Measurements from ENCODE around the gene SHB. TPM values are rescaled to one million over a fixed set of nuclear protein-coding genes. Genes with fewer than 3 reads are reported as not detected.
"Not testable (repeated sequence)": the region's sequence is repeated elsewhere in the genome, so short reads cannot be mapped to it uniquely, and the experiment has no call there.

SHB gene
- total RNA-seq, 1 donor from 2014 or later, result 25.3 TPM

DNA sequence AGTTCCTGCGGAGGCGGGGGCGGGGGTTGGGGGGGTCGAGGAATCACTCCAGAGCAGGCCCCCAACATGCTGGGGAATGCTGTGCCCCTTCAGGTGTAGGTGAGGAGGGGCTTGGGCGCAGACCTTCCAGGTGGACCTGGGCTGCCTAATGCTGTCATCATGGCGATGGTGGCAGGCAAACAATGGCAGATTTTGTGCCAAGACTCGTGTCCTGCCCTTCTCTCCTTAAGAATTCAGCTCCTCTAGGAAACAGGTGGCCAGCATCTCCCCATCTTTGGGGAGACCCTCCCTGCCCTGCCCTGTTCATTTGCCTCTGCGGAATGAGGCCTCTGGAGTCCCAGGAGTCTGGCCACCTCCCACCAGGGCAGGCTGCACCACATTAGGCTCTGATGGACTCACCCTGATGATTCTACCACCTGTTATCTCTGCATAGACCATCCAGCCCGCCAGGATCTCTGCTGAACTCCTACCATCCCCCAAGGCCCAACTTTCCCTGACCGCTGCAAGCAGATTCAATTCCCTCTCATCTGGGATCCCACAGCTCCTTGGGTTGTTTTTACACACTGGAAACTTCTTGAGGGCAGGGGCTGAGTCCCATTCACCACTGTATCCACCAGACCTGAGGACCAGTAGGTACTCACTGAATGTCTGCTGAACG is 154.2 kb downstream of the SHB start:
- Histone ChIP-seq H3K9me3 (no peaks in the 10 kb centered on the region), H3K27me3 (ENCODE audit: low read depth) (no peaks in the 10 kb centered on the region), H3K36me3 (peaks cover 18% of the 10 kb centered on the region), H3K4me3 (no peak overlapping the region), H3K27ac (no peak overlapping the region), H3K4me1 (peaks cover 37% of the 10 kb centered on the region)
- DNase-seq, result no peak
- ATAC-seq, result no peak
- intact Hi-C loops (cut with DNase I), result loop anchor here (10.0 kb wide), 1 partner anchor 250 kb away; no protein-coding TSS in a partner anchor
- TF ChIP-seq, protein P1, sequence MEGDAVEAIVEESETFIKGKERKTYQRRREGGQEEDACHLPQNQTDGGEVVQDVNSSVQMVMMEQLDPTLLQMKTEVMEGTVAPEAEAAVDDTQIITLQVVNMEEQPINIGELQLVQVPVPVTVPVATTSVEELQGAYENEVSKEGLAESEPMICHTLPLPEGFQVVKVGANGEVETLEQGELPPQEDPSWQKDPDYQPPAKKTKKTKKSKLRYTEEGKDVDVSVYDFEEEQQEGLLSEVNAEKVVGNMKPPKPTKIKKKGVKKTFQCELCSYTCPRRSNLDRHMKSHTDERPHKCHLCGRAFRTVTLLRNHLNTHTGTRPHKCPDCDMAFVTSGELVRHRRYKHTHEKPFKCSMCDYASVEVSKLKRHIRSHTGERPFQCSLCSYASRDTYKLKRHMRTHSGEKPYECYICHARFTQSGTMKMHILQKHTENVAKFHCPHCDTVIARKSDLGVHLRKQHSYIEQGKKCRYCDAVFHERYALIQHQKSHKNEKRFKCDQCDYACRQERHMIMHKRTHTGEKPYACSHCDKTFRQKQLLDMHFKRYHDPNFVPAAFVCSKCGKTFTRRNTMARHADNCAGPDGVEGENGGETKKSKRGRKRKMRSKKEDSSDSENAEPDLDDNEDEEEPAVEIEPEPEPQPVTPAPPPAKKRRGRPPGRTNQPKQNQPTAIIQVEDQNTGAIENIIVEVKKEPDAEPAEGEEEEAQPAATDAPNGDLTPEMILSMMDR (IDR thresholded peaks at IDR 0.05), result no peak

DNA sequence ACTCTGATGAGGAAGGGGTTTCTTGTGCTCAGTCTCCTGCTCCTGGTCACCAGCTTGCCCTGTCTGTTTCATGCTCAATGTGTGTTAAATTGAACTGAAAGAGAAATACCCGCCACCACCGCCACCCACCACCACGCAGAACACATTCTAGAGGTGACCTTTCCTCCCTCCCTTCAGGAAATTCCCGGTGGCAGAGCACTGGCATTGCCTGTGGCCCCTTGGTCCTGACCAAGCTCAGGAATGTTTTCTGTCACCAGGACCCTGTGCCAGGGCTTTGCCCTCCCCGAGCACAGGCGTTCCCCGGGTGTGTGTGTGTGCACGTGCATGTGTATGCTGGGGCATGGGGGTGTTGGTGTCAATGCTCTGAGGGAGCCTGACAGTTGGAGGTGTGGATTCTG is 154.9 kb downstream of the SHB start:
- Histone ChIP-seq H3K9me3 (no peaks in the 10 kb centered on the region), H3K27me3 (ENCODE audit: low read depth) (no peaks in the 10 kb centered on the region), H3K4me1 (peaks cover 43% of the 10 kb centered on the region), H3K36me3 (peaks cover 11% of the 10 kb centered on the region), H3K27ac (no peak overlapping the region), H3K4me3 (no peak overlapping the region)
- TF ChIP-seq, protein P1 (IDR thresholded peaks at IDR 0.05), result no peak
- ATAC-seq, result no peak
- intact Hi-C loops (cut with DNase I), result loop anchor here (10.0 kb wide), 1 partner anchor 251 kb away; no protein-coding TSS in a partner anchor
- DNase-seq, result no peak

DNA sequence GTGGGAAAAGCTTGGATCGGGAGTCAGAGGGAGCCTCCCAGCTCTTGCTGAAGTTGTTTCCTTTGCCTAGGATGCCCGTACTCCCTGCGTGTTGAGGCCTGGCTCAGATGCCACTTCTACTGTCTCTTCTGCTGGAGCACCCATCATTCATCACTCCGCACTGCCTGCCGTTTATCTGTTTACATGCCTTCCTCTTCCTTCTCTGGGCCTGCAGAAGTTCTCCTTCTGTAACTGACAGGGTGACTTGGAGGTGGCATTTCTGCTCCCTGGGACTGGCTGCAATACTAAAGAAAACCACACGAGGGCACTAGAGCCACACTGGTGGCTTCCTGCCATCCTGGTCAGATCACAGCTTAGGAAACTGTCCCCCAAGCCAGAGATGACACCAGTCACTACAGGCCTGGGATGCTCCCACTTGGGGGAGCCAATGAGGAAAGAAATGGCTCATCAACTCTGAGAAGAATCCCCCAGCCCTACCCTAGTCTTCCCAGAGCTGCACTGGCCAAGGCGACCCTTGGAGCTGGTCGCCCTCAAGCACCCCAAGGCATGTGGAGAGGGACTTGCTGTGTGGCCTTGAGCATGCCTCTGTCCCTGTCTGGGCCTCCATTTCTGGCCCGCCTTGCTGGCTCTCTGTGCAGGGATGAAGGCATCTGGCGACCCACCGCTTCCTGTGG is 155.4 kb downstream of the SHB start:
- no peak overlapping the region for H3K27ac ChIP-seq
- DNase-seq (peak; percentile 76), ATAC-seq (peak; percentile 77 to 86)
- no peaks in the 10 kb centered on the region for H3K9me3 ChIP-seq
- no peak overlapping the region for H3K4me3 ChIP-seq
- no peaks in the 10 kb centered on the region for H3K27me3 ChIP-seq (ENCODE audit: low read depth)
- intact Hi-C loops (cut with DNase I), result loop anchor here (10.0 kb wide), 1 partner anchor 251 kb away; no protein-coding TSS in a partner anchor
- TF ChIP-seq, protein P1 (IDR thresholded peaks at IDR 0.05), result peak; percentile 98
- H3K4me1 ChIP-seq, result peaks cover 44% of the 10 kb centered on the region
- peaks cover 6% of the 10 kb centered on the region for H3K36me3 ChIP-seq

DNA sequence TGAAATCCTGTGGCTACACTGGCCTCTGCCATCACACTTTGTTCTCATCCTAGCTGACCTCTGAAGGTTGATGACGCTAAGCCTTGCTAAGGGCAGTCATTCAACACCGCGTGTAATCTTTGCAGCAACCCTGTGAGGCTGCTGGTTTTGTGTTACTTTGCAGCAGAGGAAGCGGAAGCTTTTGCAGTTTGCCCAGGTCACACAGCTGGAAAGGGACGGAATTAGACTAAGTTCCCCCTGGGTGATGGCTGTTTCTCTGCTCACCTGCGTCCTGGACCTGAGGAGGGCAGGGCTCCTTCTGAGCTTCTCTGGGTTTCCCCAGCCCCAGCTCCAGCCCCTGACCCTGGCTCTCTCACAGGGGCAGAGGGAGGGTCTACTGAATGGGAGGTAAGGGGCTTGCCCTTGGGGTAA is 157.8 kb downstream of the SHB start:
- intact Hi-C loops (cut with DNase I), result loop anchor here (10.0 kb wide), 1 partner anchor 254 kb away; no protein-coding TSS in a partner anchor
- TF ChIP-seq, protein P1 (IDR thresholded peaks at IDR 0.05), result no peak
- DNase-seq, result no peak
- H3K36me3 ChIP-seq, result no peaks in the 10 kb centered on the region
- ATAC-seq, result no peak
- no peak overlapping the region for H3K4me3 ChIP-seq
- H3K27me3 ChIP-seq (ENCODE audit: low read depth), result no peaks in the 10 kb centered on the region
- no peak overlapping the region for H3K27ac ChIP-seq
- peaks cover 31% of the 10 kb centered on the region for H3K4me1 ChIP-seq
- no peaks in the 10 kb centered on the region for H3K9me3 ChIP-seq

DNA sequence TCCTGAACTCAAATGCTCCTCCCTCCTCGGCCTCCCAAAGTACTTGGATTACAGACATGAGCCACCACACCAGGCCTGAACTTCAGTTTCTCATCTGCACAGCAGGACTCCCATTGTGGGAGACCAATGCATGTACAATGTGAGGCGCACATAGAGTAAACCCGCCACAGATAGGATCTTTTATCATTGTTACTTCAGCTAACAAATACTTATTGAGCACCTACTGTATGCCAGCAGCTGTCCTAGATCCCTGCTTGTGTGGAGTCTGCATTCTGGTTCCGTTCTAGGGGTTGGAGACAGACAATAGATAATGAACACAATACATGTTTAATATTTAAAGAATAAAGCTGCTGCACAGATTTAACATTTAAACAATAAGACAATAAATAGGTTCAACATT is 158.8 kb downstream of the SHB start:
- Histone ChIP-seq H3K4me1 (peaks cover 29% of the 10 kb centered on the region), H3K27me3 (ENCODE audit: low read depth) (no peaks in the 10 kb centered on the region), H3K9me3 (no peaks in the 10 kb centered on the region), H3K27ac (no peak overlapping the region), H3K36me3 (no peaks in the 10 kb centered on the region), H3K4me3 (no peak overlapping the region)
- DNase-seq, result no peak
- TF ChIP-seq, protein P1 (IDR thresholded peaks at IDR 0.05), result no peak
- intact Hi-C loops (cut with DNase I), result loop anchor here (10.0 kb wide), 1 partner anchor 255 kb away; no protein-coding TSS in a partner anchor
- no peak for ATAC-seq

DNA sequence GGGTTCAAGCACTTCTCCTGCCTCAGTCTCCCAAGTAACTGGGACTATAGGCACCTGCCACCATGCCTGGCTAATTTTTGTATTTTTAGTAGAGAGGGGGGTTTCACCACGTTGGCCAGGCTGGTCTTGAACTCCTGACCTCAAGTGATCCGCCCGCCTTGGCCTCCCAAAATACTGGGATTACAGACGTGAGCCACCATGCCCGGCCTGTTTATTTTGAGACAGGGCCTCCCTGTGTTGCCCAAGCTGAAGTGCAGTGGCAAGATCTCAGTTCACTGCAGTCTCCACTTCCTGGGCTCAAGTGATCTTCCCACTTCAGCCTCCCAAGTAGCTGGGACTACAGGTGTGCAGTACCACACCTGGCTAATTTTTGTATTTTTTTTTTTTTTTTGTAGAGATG is 159.2 kb downstream of the SHB start:
- intact Hi-C loops (cut with DNase I), result loop anchor here (10.0 kb wide), 1 partner anchor 255 kb away; no protein-coding TSS in a partner anchor
- H3K9me3 ChIP-seq; H3K4me3 ChIP-seq; H3K27me3 ChIP-seq (ENCODE audit: low read depth); H3K36me3 ChIP-seq; H3K27ac ChIP-seq; DNase-seq; ATAC-seq: not testable (repeated sequence)
- H3K4me1 ChIP-seq, result peaks cover 33% of the 10 kb centered on the region

Data from lower lobe of right lung (tissue), 2 donors.